GM06990 (cell line): ENCODE data around the gene PRDM2.

Experiments used
- DNase-seq: peaks from one replicate; pipeline ENCODE4 v3.0.0-alpha.2; 2011; ENCODE audit not compliant: insufficient read length; ENCODE audit errors: extremely low read depth
- H3K27me3 ChIP-seq: replicated peaks from 2 replicates; pipeline ENCODE4 v1.6.0; 2011; ENCODE audit warnings: low read length; ENCODE audit not compliant: control insufficient read depth, insufficient read depth
- H3K36me3 ChIP-seq: 2 replicates; pipeline ENCODE4 v1.5.1; 2011; ENCODE audit warnings: low read length; ENCODE audit not compliant: control insufficient read depth, insufficient read depth
- H3K4me3 ChIP-seq: replicated peaks from 2 replicates; pipeline ENCODE4 v1.5.1; 2011; ENCODE audit warnings: low read depth, mild to moderate bottlenecking, control low read depth, low read length
- CTCF ChIP-seq: IDR thresholded peaks from 2 replicates; pipeline ENCODE4 v1.5.1; 2011; ENCODE audit warnings: low read length, control low read depth, mild to moderate bottlenecking, inconsistent platforms; ENCODE audit not compliant: insufficient read depth, poor library complexity, severe bottlenecking

The PRDM2 gene

GRCh38 chr1:13732971-13733667, 33.1 kb downstream of the PRDM2 start:
- no peak for DNase-seq
- no peak for TF ChIP-seq CTCF
- H3K27me3 ChIP-seq: no peaks in the 10 kb centered on the region
- peak overlapping the region; percentile 31 for H3K4me3 ChIP-seq
- no peaks in the 10 kb centered on the region; the same call in 1 of the 2 replicates for H3K36me3 ChIP-seq

DNA sequence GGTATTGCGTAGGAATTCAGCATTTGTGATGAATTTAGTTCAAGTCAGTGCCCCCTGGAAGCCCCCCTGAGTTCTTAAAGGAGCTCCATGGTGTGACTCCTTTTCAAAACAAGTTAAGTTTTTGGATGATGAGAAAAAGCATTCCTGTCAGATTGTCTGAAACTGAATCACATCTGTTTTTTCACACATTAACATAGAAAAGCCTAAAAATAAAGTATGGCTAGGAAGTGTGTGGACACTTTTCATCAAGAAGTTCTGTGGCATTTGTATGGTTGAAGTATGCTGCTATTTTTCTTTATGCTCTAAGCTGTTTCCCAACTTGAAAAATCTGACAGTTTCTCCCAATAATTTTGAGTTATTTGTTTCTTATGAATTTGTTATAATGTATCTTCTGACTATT, 33.7 kb downstream of the PRDM2 start:
- Histone ChIP-seq H3K27me3 (no peaks in the 10 kb centered on the region), H3K4me3 (no peak overlapping the region), H3K36me3 (no peaks in the 10 kb centered on the region; the same call in 1 of the 2 replicates)
- DNase-seq: no peak
- TF ChIP-seq CTCF: no peak

- no peak for TF ChIP-seq CTCF
- Histone ChIP-seq H3K4me3 (no peak overlapping the region), H3K27me3 (no peaks in the 10 kb centered on the region), H3K36me3 (no peaks in the 10 kb centered on the region; the same call in 1 of the 2 replicates)
- DNase-seq: no peak
These were observed 35.4 kb downstream of the PRDM2 start for GRCh38 chr1:13735168-13735930.

DNA sequence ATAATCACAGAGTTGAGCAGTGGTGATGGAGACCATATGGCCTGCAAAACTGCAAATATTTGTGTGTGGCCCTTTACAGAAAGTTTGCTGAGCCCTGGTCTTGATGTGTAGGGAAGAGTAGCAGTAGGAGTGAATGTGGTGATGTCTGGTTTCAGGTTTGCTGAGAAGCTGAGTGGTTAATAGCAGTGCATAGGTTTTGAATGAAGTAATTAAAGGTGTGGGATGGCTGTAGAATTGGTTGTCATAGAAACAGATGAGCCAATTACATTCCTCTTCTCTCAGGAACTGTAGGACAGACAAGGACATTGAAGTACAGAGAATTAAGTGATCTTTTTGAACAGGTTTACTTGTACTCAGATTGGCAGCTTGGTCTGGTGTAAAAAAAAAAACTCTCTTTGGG, 37.4 kb downstream of the PRDM2 start:
- H3K36me3 ChIP-seq: no peaks in the 10 kb centered on the region; the same call in none of the 2 replicates
- H3K4me3 ChIP-seq: no peak overlapping the region
- no peaks in the 10 kb centered on the region for H3K27me3 ChIP-seq
- TF ChIP-seq CTCF: no peak
- DNase-seq: no peak

GRCh38 chr1:13746342-13746741, 46.4 kb downstream of the PRDM2 start:
- no peak for TF ChIP-seq CTCF
- Histone ChIP-seq H3K36me3 (peaks cover 2% of the 10 kb centered on the region), H3K4me3 (no peak overlapping the region), H3K27me3 (no peaks in the 10 kb centered on the region)
- DNase-seq: no peak
